Hepatocyte (in vitro differentiated cells): ENCODE results near the gene ATCAY. TPM values are rescaled to one million over a fixed set of nuclear protein-coding genes. Genes with fewer than 3 reads are reported as not detected.
"Not testable (repeated sequence)": the region's sequence is repeated elsewhere in the genome, so short reads cannot be mapped to it uniquely, and the experiment has no call there.

Experiments
- DNase-seq: peaks from one replicate; pipeline ENCODE4 v3.0.0-alpha.2; 2016; ENCODE audit warnings: low spot score
- H2AFZ ChIP-seq: fragments of 200-600 bp; sonication (generic); 2 replicates; pipeline ENCODE4 v1.6.0; 2016; ENCODE audit warnings: antibody characterized with exemption, mild to moderate bottlenecking
- H3K27ac ChIP-seq: fragments of 200-600 bp; sonication (generic); 2 replicates; pipeline ENCODE4 v1.5.1; 2016; ENCODE audit warnings: mild to moderate bottlenecking
- H3K27me3 ChIP-seq: fragments of 200-600 bp; sonication (generic); 2 replicates; pipeline ENCODE4 v1.6.1; 2016
- H3K36me3 ChIP-seq: fragments of 200-600 bp; sonication (generic); replicated peaks from 2 replicates; pipeline ENCODE4 v1.5.1; 2016; ENCODE audit warnings: low read depth; ENCODE audit not compliant: insufficient read depth
- H3K4me1 ChIP-seq: fragments of 200-600 bp; sonication (generic); 2 replicates; pipeline ENCODE4 v1.5.1; 2016; ENCODE audit warnings: mild to moderate bottlenecking, moderate library complexity; ENCODE audit not compliant: insufficient read depth
- H3K4me2 ChIP-seq: fragments of 200-600 bp; sonication (generic); 2 replicates; pipeline ENCODE4 v1.6.0; 2016
- H3K4me3 ChIP-seq: fragments of 200-600 bp; sonication (generic); 2 replicates; pipeline ENCODE4 v1.5.1; 2016; ENCODE audit warnings: mild to moderate bottlenecking
- H3K79me2 ChIP-seq: fragments of 200-600 bp; sonication (generic); 2 replicates; pipeline ENCODE4 v1.6.0; 2017; ENCODE audit warnings: mild to moderate bottlenecking
- H3K9me2 ChIP-seq: fragments of 200-600 bp; sonication (generic); replicated peaks from 2 replicates; pipeline ENCODE4 v1.6.0; 2017; ENCODE audit warnings: mild to moderate bottlenecking; ENCODE audit not compliant: insufficient read depth
- H3K9me3 ChIP-seq: fragments of 200-600 bp; sonication (generic); 2 replicates; pipeline ENCODE4 v1.5.1; 2016; ENCODE audit warnings: low read depth, mild to moderate bottlenecking
- H4K20me1 ChIP-seq: fragments of 200-600 bp; sonication (generic); 2 replicates; pipeline ENCODE4 v1.6.0; 2016; ENCODE audit warnings: mild to moderate bottlenecking; ENCODE audit not compliant: insufficient read depth, poor library complexity, severe bottlenecking
- CTCF ChIP-seq: fragments of 200-600 bp; sonication (generic); IDR thresholded peaks from 2 replicates; pipeline ENCODE4 v1.5.1; 2016; ENCODE audit warnings: antibody characterized with exemption, mild to moderate bottlenecking; ENCODE audit not compliant: poor library complexity
- EZH2 ChIP-seq: fragments of 200-600 bp; sonication (generic); IDR thresholded peaks from 2 replicates; pipeline ENCODE4 v1.6.1; 2016; ENCODE audit warnings: antibody characterized with exemption, mild to moderate bottlenecking, borderline replicate concordance
- EZH2phosphoT487 ChIP-seq: fragments of 200-600 bp; sonication (generic); IDR thresholded peaks from one replicate; pipeline ENCODE4 v1.6.1; 2018; ENCODE audit warnings: antibody characterized with exemption, mild to moderate bottlenecking, low read depth, moderate library complexity; ENCODE audit not compliant: unreplicated experiment, severe bottlenecking
- WGBS: methylation state at CpG from one replicate; pipeline ENCODE4 v1.1.6; 2016; ENCODE audit warnings: low lambda C conversion rate; ENCODE audit errors: missing lambda C conversion rate; 5-methylcytosine and 5-hydroxymethylcytosine counted together
- polyA plus RNA-seq: library from polyadenylated mRNA; unstranded; fragments of >200 nt; fragmentation: Nextera tagmentation; extraction: Ambion mirVana; gene quantifications from 2 replicates; pipeline ENCODE4 v1.2.1, GENCODE V29; 2016
- total RNA-seq: library from RNA; depleted of rRNA; stranded (reverse); fragments of >200 nt; gene quantifications from 2 replicates; pipeline ENCODE4 v1.2.3, GENCODE V29; 2014

ATCAY gene
- total and polyA plus RNA-seq, 2 experiments from 2014 or later, result 0.13 TPM; not detected in 1

- Histone ChIP-seq H3K27me3 (no peaks in the 10 kb centered on the region), H2AFZ (no peak overlapping the region), H3K27ac (no peak overlapping the region), H3K4me1 (peaks cover 15% of the 10 kb centered on the region), H3K36me3 (no peaks in the 10 kb centered on the region), H3K4me2 (no peak overlapping the region), H3K9me2 (no peaks in the 10 kb centered on the region), H4K20me1 (peaks cover 30% of the 10 kb centered on the region), H3K4me3 (no peak overlapping the region), H3K79me2 (peaks cover 47% of the 10 kb centered on the region), H3K9me3 (no peaks in the 10 kb centered on the region)
- TF ChIP-seq EZH2 (no peak), CTCF (no peak), EZH2phosphoT487 (no peak)
- DNase-seq, result no peak
- whole genome bisulfite sequencing, result 95% methylated on average over 38 of the region's 60 CpGs
Observed at GRCh38 chr19:3964256-3965194, 84.0 kb downstream of the ATCAY start.

DNA sequence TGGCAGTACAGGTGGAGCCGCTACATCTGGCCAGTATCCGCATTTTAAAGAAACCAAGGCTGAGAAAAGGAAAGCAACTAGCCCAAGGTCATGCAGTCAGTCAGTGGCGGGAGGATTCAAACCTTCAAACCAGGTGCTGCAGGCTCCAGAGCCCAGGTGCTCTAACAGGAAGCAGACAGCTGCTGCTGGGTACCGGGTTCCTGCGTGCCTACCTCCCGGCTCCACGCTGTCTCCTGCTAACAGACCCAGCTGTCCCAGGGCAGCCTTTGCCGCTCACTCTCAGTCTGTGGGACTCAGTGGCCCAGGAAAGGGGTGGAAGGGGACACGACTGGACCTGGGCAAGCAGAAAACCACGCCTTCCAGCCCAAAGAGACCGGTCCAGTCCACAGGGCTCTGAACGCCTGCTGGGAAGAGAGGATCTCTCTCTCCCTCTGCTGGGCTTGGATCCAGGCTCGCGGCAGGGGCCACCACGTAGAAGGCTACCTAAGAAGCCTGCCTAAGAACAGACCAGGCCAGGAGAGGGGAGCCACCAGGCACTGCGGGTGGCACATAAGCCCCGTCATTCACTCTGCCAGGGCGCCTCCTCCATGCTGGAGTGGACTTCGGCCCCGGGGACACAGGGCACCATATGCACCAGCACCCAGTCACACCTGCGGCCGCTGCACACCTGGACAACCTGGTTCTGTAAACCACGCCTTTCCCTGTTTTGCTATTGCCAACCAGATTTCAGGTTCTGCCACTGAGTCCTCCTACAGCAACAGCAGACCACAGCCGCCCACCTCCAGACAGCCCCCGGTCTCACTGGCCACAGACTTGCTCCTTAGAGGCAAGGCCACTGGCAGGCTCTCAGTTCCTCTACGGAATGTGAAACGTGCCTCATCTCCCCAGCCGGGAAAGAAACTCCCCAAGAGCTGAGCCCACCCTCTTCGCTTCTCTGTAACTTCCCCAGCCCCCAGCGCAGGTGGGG, 85.8 kb downstream of the ATCAY start:
- no peak overlapping the region for H3K4me3 ChIP-seq
- peak overlapping the region; percentile 92 for H3K27ac ChIP-seq
- WGBS, result 88% methylated on average over 30 of the region's 30 CpGs
- H3K9me2 ChIP-seq, result no peaks in the 10 kb centered on the region
- no peaks in the 10 kb centered on the region for H3K9me3 ChIP-seq
- H3K79me2 ChIP-seq, result peaks cover 60% of the 10 kb centered on the region
- H3K36me3 ChIP-seq, result no peaks in the 10 kb centered on the region
- peak; percentile 29 for DNase-seq
- TF ChIP-seq EZH2, result no peak
- no peak for TF ChIP-seq EZH2phosphoT487
- TF ChIP-seq CTCF, result no peak
- H3K4me1 ChIP-seq, result peaks cover 16% of the 10 kb centered on the region
- no peak overlapping the region for H3K4me2 ChIP-seq
- no peaks in the 10 kb centered on the region for H3K27me3 ChIP-seq
- H4K20me1 ChIP-seq, result peaks cover 30% of the 10 kb centered on the region
- no peak overlapping the region for H2AFZ ChIP-seq

DNA sequence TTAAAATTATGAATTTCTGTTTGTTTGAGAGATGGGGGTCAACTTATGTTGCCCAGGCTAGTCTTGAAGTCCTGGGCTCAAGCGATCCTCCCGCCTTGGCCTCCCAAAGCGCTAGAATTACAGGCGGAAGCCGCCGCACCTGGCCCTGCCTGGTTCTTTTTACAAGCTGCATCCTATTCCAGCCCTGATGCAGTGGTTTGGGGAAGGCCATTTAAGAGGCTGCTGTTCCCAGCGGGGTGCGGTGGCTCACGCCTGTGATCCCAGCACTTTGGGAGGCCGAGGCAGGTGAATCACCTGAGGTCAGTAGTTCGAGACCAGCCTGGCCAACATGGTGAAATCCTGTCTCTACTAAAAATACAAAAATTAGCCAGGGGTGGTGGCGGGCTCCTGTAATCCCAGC, 87.5 kb downstream of the ATCAY start:
- Histone ChIP-seq H3K4me1 (peaks cover 16% of the 10 kb centered on the region), H3K4me2 (peak overlapping the region; percentile 57)

More for the DNA sequence above, 87.5 kb downstream of the ATCAY start:
- Histone ChIP-seq H4K20me1 (peaks cover 38% of the 10 kb centered on the region), H3K27ac (peak overlapping the region; percentile 92), H3K79me2 (peaks cover 53% of the 10 kb centered on the region)
- not testable (repeated sequence) for H3K9me2 ChIP-seq, H3K36me3 ChIP-seq, H2AFZ ChIP-seq, H3K9me3 ChIP-seq, DNase-seq, H3K4me3 ChIP-seq, H3K27me3 ChIP-seq
- 92% methylated on average over 12 of the region's 12 CpGs for WGBS
